PFSK-1 (cell line): ENCODE data around the gene KCNQ1OT1.

Experiments used
- FOXP2 ChIP-seq: optimal IDR thresholded peaks from 2 replicates; pipeline ENCODE3; 2011; ENCODE audit warnings: borderline replicate concordance, control low read depth, inconsistent platforms; ENCODE audit not compliant: insufficient read depth; ENCODE audit errors: extremely low read length, extremely low read depth
- POLR2AphosphoS5 ChIP-seq: IDR thresholded peaks from 2 replicates; pipeline ENCODE4 v1.6.1; 2012; ENCODE audit warnings: low read depth, mild to moderate bottlenecking, control low read depth, low read length, moderate library complexity
- REST ChIP-seq, 2 experiments: IDR thresholded peaks; 2 replicates each; pipeline versions ENCODE4 v1.6.1 to v1.8.0; 2011 to 2012; ENCODE audit warnings: low read depth in 2 of 2, low read length in 2 of 2, control low read depth in 1 of 2, inconsistent platforms in 1 of 2, mild to moderate bottlenecking in 1 of 2, moderate library complexity in 1 of 2; ENCODE audit not compliant: insufficient read depth in 1 of 2
- SIN3A ChIP-seq: IDR thresholded peaks from 2 replicates; pipeline ENCODE4 v1.6.1; 2012; ENCODE audit warnings: mild to moderate bottlenecking, low read length, moderate library complexity, borderline replicate concordance; ENCODE audit not compliant: insufficient read depth
- TAF1 ChIP-seq: IDR thresholded peaks from 2 replicates; pipeline ENCODE4 v1.6.1; 2012; ENCODE audit warnings: low read length, control low read depth, borderline replicate concordance; ENCODE audit not compliant: insufficient read depth

Gene KCNQ1OT1

GRCh38 chr11:2698386-2699184, 1.2 kb downstream of the KCNQ1OT1 start:
- TF ChIP-seq POLR2AphosphoS5 (no peak), SIN3A (no peak), FOXP2 (no peak), REST (IDR thresholded peaks at IDR 0.05; ENCODE audit: insufficient read depth in 1 of 2, low read depth in 2 of 2, low read length in 2 of 2) (no peak), TAF1 (no peak)

DNA sequence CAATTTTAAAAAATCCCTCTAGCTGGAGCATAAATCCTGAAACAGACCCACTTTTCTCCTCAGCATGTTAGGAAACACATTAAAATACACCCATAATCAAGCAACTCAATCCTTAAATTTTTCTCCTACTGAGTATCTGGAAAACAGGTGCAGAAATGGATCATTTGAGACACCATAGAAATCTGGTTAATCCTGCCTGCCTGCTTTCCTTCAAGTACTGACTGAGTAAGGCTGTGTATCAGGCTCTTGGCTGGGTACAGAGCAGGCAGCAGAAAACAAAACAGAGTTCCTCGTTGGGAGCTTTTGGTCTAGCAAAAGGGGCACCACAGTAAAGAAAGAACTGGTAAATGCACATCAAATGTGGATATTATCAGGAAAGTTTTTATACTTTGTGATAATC, 1.9 kb downstream of the KCNQ1OT1 start:
- no peak for TF ChIP-seq FOXP2
- no peak for TF ChIP-seq REST (IDR thresholded peaks at IDR 0.05; ENCODE audit: insufficient read depth in 1 of 2, low read depth in 2 of 2, low read length in 2 of 2)
- no peak for TF ChIP-seq POLR2AphosphoS5
- no peak for TF ChIP-seq TAF1
- no peak for TF ChIP-seq SIN3A

DNA sequence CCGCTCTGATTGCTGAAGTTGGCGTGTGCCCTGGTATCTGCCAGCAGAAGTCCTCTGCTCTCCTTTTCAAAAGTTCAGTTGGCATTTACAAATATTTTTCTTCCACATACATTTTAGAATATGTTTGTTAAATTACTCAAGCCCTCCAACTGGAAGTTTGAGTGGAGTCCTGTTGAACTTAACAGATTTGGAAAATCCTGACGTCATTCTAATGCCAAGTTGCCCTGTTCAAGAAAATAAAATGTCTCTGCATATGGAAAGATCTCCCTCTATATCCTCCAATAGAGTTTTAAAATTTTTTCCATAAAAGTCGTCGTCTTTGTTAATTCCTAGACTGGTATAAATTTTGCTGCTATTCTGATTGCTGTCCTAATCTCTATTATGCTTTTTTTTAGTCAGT, 3.3 kb downstream of the KCNQ1OT1 start:
- no peak for TF ChIP-seq TAF1
- no peak for TF ChIP-seq FOXP2
- no peak for TF ChIP-seq POLR2AphosphoS5
- TF ChIP-seq REST (IDR thresholded peaks at IDR 0.05; ENCODE audit: insufficient read depth in 1 of 2, low read depth in 2 of 2, low read length in 2 of 2) = no peak
- TF ChIP-seq SIN3A = no peak

DNA sequence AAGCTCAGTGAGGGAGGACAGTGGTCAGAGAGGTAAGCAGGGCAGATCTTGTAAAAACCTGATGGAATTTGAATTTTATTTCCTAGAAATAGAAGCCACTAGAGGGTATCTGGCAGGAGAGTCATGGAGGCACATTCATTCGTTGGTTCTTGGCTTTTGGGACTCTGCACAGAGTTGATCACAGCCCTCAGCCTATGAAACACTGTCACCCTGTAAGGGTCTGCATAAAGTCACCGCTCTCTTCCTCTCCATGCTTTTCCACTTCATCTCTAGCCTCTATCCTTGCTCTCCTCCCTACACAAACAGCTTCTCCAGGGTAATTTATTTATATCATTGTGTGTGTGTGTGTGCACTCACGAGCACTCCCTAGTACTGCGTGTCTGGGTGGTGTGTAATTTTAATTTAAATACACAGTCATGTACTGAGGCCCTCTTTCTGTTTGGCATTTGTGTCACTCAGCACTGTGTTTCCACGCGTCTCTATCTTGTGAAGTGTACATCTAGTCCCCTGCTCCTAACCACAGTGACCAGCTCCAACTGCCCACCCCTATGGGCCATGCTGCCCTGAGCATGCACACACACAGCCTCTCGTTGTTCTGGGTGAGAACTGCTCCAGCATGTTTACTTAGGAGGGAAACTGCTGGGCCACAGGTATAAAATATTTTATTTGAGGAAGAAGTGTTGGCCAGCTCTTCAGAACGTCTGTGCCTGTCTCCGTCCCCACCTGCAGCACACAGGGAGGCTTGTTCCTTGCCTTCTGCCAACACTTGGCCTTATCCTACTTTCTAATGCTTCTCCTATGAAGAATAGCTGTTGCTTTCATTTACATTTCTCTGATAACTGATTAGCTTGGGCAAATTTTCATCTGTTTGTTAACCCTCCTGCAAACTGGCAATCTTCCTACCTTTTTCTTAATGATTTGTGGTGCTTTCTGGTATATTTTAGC, 4.5 kb downstream of the KCNQ1OT1 start:
- TF ChIP-seq REST (IDR thresholded peaks at IDR 0.05; ENCODE audit: insufficient read depth in 1 of 2, low read depth in 2 of 2, low read length in 2 of 2) (no peak), FOXP2 (no peak), TAF1 (no peak), POLR2AphosphoS5 (no peak), SIN3A (no peak)
